ENCODE results near the gene DOCK11.
"Not testable (repeated sequence)": the region's sequence is repeated elsewhere in the genome, so short reads cannot be mapped to it uniquely, and the experiment has no call there.

DOCK11 gene

DNA sequence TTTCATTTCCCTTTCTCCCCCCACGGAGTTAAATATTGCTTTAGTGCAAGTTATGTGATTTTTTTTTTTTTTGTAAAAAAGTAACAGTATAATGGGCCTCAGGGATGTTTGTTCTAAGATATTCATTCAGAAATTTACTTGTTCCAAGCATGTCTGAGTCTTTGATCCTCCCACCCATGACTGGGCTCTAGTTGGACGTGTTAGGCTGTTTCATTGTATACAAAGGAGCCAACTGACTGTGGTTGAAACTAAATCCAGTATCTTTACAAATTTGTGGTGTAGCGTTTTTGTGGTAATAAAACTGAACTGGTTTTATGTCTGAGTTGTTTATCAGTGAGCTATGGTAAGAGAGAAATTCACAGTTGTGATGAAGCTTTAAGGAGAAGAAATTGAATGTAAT, 74.1 kb downstream of the DOCK11 start:
- no peaks in the 10 kb centered on the region for H3K4me1 ChIP-seq (ENCODE audit: control insufficient read depth, insufficient read depth, low read length)
- H3K4me3 ChIP-seq (ENCODE audit: low read length), result no peak overlapping the region
- H3K27me3 ChIP-seq (ENCODE audit: control insufficient read depth, insufficient read depth, low read length), result no peaks in the 10 kb centered on the region
- no peaks in the 10 kb centered on the region for H3K36me3 ChIP-seq (ENCODE audit: control insufficient read depth, insufficient read depth, low read length)
- no peak overlapping the region for H3K9ac ChIP-seq (ENCODE audit: low read length)
- H3K27ac ChIP-seq (ENCODE audit: low read depth, low read length), result no peak overlapping the region

DNA sequence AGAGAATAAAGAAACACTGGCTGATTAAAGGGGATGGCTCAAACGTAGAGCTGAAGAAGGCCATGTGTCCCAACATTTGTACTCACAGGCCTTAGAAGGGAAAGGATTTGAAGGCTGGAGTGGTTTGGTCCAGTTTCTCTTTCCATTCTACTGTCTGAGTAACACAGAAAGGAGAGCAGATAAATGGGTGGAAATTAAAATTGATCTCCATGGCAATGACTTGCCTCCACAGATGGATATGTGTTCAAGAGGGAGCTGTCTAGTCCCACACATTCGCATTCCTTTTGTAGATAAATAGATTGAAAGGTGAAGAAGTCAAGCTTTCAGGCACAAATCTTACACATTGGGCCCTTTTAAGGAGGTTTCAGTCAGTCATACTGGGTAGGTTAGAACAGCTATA, 74.6 kb downstream of the DOCK11 start:
- no peaks in the 10 kb centered on the region for H3K36me3 ChIP-seq (ENCODE audit: control insufficient read depth, insufficient read depth, low read length)
- no peak overlapping the region for H3K27ac ChIP-seq (ENCODE audit: low read depth, low read length)
- H3K9ac ChIP-seq (ENCODE audit: low read length), result no peak overlapping the region
- no peak overlapping the region for H3K4me3 ChIP-seq (ENCODE audit: low read length)
- no peaks in the 10 kb centered on the region for H3K4me1 ChIP-seq (ENCODE audit: control insufficient read depth, insufficient read depth, low read length)
- no peaks in the 10 kb centered on the region for H3K27me3 ChIP-seq (ENCODE audit: control insufficient read depth, insufficient read depth, low read length)

DNA sequence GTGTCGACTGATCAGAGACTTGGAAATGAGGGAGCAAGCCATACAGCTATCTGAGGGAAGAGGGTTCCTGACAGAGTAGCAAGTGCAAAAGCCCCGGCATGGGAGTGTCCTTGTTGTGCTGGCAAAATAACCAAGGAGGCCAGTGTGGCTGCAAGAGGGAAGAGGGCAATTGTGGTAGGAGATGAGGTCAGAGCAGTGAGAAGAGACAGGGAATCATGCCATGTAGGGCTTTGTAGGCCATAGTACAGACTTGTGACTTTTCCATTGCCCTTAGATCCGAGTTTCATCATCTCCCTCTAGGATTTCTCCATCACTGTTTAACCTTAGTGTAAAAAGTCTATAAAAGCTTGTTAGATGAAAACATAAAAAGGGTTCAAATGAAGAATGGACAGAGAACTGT, 76.2 kb downstream of the DOCK11 start:
- Histone ChIP-seq H3K36me3 (ENCODE audit: control insufficient read depth, insufficient read depth, low read length) (no peaks in the 10 kb centered on the region), H3K27me3 (ENCODE audit: control insufficient read depth, insufficient read depth, low read length) (no peaks in the 10 kb centered on the region), H3K9ac (ENCODE audit: low read length) (no peak overlapping the region), H3K27ac (ENCODE audit: low read depth, low read length) (no peak overlapping the region), H3K4me3 (ENCODE audit: low read length) (no peak overlapping the region), H3K4me1 (ENCODE audit: control insufficient read depth, insufficient read depth, low read length) (no peaks in the 10 kb centered on the region)

DNA sequence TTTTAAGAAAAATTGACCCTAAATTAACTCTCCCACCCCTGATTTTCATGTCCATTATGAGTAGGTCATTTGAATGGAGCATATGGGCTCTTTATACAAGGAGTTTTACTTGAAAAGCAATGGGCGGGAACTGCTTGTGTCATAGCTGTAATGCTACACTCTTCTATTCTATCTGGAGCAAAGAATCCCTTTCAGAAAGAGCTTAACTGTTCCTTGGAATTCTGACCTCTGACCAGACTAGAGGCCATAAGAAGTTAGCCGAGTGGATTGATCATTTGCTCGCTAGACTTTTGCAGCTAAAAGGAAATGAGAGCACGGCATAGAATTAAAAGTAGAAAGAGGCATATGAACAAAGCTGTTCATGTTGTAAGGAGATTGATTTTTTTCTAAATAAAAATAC, 79.1 kb downstream of the DOCK11 start:
- Histone ChIP-seq H3K4me3 (ENCODE audit: low read length) (no peak overlapping the region), H3K9ac (ENCODE audit: low read length) (no peak overlapping the region), H3K36me3 (ENCODE audit: control insufficient read depth, insufficient read depth, low read length) (no peaks in the 10 kb centered on the region), H3K4me1 (ENCODE audit: control insufficient read depth, insufficient read depth, low read length) (no peaks in the 10 kb centered on the region), H3K27me3 (ENCODE audit: control insufficient read depth, insufficient read depth, low read length) (no peaks in the 10 kb centered on the region), H3K27ac (ENCODE audit: low read depth, low read length) (no peak overlapping the region)

DNA sequence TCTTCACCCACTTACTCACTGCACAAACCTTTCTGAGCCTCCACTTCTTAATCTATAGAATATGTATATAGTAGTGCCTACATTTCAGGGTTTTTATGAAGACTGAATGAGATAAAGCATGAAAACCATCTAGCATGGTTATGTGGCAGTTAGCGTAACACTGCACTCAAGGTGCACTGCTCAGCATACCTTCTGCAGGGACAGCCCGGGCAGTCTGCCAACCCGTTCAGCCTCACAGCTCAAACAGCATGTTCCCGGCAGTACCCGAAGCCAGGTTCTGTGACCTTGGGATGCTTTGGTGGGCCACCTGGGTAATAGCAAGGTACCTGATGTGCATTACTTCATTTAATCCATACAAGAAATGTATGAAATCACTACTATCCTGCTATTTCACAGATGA, 81.4 kb downstream of the DOCK11 start:
- no peak overlapping the region for H3K9ac ChIP-seq (ENCODE audit: low read length)
- no peak overlapping the region for H3K27ac ChIP-seq (ENCODE audit: low read depth, low read length)
- no peak overlapping the region for H3K4me3 ChIP-seq (ENCODE audit: low read length)
- no peaks in the 10 kb centered on the region for H3K27me3 ChIP-seq (ENCODE audit: control insufficient read depth, insufficient read depth, low read length)
- no peaks in the 10 kb centered on the region for H3K4me1 ChIP-seq (ENCODE audit: control insufficient read depth, insufficient read depth, low read length)
- H3K36me3 ChIP-seq (ENCODE audit: control insufficient read depth, insufficient read depth, low read length), result peaks cover under 1% of the 10 kb centered on the region

DNA sequence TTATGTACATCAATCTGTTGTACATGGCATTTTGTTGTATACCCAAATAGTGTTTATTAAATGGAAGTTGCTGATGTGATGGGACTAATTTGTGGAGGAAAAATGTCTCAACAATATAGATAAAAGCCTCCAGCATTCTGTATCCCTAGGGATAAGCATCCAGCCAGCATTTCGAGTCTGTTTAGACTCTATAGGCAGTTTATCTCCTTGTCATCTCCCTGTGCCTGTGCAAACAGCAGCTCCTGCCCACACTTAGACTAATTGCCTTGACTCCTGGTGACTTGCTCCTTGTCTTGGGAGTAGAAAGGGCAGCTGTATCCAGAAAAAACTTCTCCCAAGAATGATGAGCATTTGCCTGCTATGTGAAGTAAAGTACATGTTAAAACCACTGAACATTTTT, 83.8 kb downstream of the DOCK11 start:
- H3K27me3 ChIP-seq (ENCODE audit: control insufficient read depth, insufficient read depth, low read length), result no peaks in the 10 kb centered on the region
- no peaks in the 10 kb centered on the region for H3K4me1 ChIP-seq (ENCODE audit: control insufficient read depth, insufficient read depth, low read length)
- no peak overlapping the region for H3K4me3 ChIP-seq (ENCODE audit: low read length)
- peaks cover 4% of the 10 kb centered on the region for H3K36me3 ChIP-seq (ENCODE audit: control insufficient read depth, insufficient read depth, low read length)
- no peak overlapping the region for H3K9ac ChIP-seq (ENCODE audit: low read length)
- no peak overlapping the region for H3K27ac ChIP-seq (ENCODE audit: low read depth, low read length)

DNA sequence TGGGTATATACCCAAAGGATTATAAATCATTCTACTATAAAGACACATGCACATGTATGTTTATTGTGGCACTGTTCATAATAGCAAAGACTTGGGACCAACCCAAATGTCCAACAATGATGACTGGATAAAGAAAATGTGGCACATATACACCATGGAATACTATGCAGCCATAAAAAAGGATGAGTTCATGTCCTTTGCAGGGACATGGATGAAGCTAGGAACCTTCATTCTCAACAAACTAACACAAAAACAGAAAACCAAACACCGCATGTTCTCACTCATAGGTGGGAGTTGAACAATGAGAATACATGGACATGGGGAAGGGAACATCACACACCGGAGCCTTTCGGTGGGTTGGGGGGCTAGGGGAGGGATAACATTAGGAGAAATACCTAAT, 87.3 kb downstream of the DOCK11 start:
- not testable (repeated sequence) for H3K4me3 ChIP-seq (ENCODE audit: low read length); H3K27ac ChIP-seq (ENCODE audit: low read depth, low read length); H3K4me1 ChIP-seq (ENCODE audit: control insufficient read depth, insufficient read depth, low read length); H3K27me3 ChIP-seq (ENCODE audit: control insufficient read depth, insufficient read depth, low read length); H3K9ac ChIP-seq (ENCODE audit: low read length); H3K36me3 ChIP-seq (ENCODE audit: control insufficient read depth, insufficient read depth, low read length)

DNA sequence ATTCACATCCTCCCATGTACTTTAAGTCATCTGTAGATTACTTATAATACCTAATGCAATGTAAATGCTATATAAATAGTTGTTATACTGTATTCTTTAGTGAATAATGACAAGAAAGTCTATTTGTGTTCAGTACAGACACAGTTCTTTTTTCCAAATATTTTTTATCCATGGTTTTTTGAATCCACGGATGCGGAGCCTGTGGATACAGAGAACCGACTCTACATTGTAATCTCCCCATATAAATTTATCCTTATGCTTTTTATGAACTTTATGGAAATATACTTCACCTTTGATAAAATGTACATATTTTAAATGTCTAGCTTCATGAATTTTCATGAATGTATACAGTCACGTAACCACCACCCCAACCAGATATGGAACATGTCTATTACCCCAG, 88.2 kb downstream of the DOCK11 start:
- peaks cover 6% of the 10 kb centered on the region for H3K36me3 ChIP-seq (ENCODE audit: control insufficient read depth, insufficient read depth, low read length)
- H3K4me1 ChIP-seq (ENCODE audit: control insufficient read depth, insufficient read depth, low read length), result no peaks in the 10 kb centered on the region
- H3K4me3 ChIP-seq (ENCODE audit: low read length), result no peak overlapping the region
- H3K9ac ChIP-seq (ENCODE audit: low read length), result no peak overlapping the region
- H3K27me3 ChIP-seq (ENCODE audit: control insufficient read depth, insufficient read depth, low read length), result no peaks in the 10 kb centered on the region
- H3K27ac ChIP-seq (ENCODE audit: low read depth, low read length), result no peak overlapping the region

DNA sequence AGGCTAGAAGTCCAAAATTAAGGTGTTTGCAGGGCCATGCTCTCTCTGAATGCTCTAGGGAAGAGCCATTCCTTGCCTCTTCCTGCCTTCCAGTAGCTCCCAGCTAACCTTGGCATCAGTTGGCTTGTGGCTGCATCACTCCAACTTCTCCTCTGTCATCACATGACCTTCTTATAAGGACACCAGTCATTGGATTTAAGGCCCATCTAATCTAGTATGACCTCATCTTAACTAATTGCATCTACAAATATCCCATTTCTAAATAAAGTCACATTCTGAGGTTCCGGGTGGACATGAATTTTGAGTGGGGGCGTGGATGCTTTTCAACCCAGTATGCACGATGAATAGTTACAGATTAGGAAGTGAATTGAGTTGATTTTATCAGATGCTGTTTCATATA, 89.7 kb downstream of the DOCK11 start:
- H3K27me3 ChIP-seq (ENCODE audit: control insufficient read depth, insufficient read depth, low read length), result no peaks in the 10 kb centered on the region
- no peaks in the 10 kb centered on the region for H3K4me1 ChIP-seq (ENCODE audit: control insufficient read depth, insufficient read depth, low read length)
- H3K27ac ChIP-seq (ENCODE audit: low read depth, low read length), result no peak overlapping the region
- no peak overlapping the region for H3K9ac ChIP-seq (ENCODE audit: low read length)
- H3K4me3 ChIP-seq (ENCODE audit: low read length), result no peak overlapping the region
- H3K36me3 ChIP-seq (ENCODE audit: control insufficient read depth, insufficient read depth, low read length), result peaks cover 6% of the 10 kb centered on the region

DNA sequence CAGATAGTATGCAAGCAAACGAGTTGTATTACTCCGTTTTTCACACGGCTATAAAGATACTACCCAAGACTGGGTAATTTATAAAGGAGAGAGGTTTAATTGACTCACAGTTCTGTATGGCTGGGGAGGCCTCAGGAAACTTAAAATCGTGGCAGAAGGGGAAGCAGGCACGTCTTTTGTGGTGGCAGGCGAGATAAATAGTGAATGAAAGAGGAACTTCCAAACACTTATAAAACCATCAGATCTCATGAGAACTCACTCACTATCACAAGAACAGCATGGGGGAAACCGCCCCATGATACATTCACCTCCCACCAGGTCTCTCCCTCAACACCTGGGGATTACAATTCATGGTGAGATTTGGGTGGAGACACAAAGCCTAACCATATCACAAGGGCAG, 90.6 kb downstream of the DOCK11 start:
- H3K27me3 ChIP-seq (ENCODE audit: control insufficient read depth, insufficient read depth, low read length); H3K9ac ChIP-seq (ENCODE audit: low read length); H3K27ac ChIP-seq (ENCODE audit: low read depth, low read length); H3K4me1 ChIP-seq (ENCODE audit: control insufficient read depth, insufficient read depth, low read length); H3K4me3 ChIP-seq (ENCODE audit: low read length); H3K36me3 ChIP-seq (ENCODE audit: control insufficient read depth, insufficient read depth, low read length): not testable (repeated sequence)

DNA sequence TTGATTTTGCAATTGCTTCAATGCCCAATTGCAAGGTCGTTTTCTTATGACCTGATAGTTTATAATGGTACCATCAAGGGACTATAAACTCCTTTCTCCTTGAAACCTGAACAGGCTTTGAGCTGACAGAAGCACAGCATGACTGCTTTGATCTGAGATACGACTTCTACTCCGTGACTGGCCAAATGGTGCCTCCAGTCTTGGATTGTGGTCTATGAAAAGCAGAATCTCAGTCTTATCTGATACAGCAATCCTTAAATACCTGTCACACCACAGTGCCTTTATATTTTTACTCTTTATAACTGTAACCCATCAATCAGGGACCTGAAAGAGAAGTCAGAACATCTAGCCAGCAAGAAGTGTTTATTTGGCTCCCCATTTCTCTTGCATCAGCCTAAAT, 93.1 kb downstream of the DOCK11 start:
- no peak overlapping the region for H3K9ac ChIP-seq (ENCODE audit: low read length)
- H3K4me1 ChIP-seq (ENCODE audit: control insufficient read depth, insufficient read depth, low read length), result no peaks in the 10 kb centered on the region
- no peak overlapping the region for H3K4me3 ChIP-seq (ENCODE audit: low read length)
- H3K36me3 ChIP-seq (ENCODE audit: control insufficient read depth, insufficient read depth, low read length), result peaks cover 2% of the 10 kb centered on the region
- no peaks in the 10 kb centered on the region for H3K27me3 ChIP-seq (ENCODE audit: control insufficient read depth, insufficient read depth, low read length)
- no peak overlapping the region for H3K27ac ChIP-seq (ENCODE audit: low read depth, low read length)

DNA sequence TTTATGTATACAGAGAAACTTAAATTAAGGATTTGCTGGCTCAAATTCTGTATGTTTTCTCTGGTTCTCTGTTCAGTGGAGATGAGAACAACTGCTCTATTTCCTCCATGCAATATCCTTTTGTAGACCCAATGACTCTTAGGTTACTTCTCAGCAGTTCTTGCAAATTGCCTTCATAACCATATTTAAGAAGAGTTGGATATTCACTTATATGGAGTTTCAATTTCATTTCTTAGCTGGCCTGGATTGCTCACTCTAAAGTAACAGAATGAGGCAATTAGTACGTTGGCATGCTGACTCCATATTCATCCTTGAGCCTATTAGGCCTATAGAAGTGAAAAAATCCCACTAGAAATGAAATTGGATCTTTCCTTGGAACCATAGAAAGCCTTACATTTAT, 93.6 kb downstream of the DOCK11 start:
- no peaks in the 10 kb centered on the region for H3K27me3 ChIP-seq (ENCODE audit: control insufficient read depth, insufficient read depth, low read length)
- peaks cover 2% of the 10 kb centered on the region for H3K36me3 ChIP-seq (ENCODE audit: control insufficient read depth, insufficient read depth, low read length)
- H3K9ac ChIP-seq (ENCODE audit: low read length), result no peak overlapping the region
- no peak overlapping the region for H3K27ac ChIP-seq (ENCODE audit: low read depth, low read length)
- no peaks in the 10 kb centered on the region for H3K4me1 ChIP-seq (ENCODE audit: control insufficient read depth, insufficient read depth, low read length)
- no peak overlapping the region for H3K4me3 ChIP-seq (ENCODE audit: low read length)

DNA sequence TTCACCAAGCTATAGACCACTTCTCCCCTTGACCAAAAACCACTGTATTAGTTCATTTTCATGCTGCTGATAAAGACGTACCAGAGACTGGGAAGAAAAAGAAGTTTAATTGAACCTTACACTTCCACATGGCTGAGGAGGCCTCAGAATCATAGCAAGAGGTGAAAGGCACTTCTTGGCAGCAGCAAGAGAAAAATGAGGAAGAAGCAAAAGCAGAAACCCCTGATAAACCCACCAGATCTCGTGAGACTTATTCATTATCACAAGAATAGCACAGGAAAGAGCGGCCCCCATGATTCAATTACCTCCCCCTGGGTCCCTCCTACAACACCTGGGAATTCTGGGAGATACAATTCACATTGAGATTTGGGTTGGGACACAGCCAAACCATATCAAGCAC, 97.8 kb downstream of the DOCK11 start:
- no peak overlapping the region for H3K4me3 ChIP-seq (ENCODE audit: low read length)
- H3K9ac ChIP-seq (ENCODE audit: low read length), result no peak overlapping the region
- no peaks in the 10 kb centered on the region for H3K36me3 ChIP-seq (ENCODE audit: control insufficient read depth, insufficient read depth, low read length)
- no peak overlapping the region for H3K27ac ChIP-seq (ENCODE audit: low read depth, low read length)
- no peaks in the 10 kb centered on the region for H3K27me3 ChIP-seq (ENCODE audit: control insufficient read depth, insufficient read depth, low read length)
- no peaks in the 10 kb centered on the region for H3K4me1 ChIP-seq (ENCODE audit: control insufficient read depth, insufficient read depth, low read length)
